PFSK-1 (cell line): Measurements from ENCODE around the gene BAK1.

Experiments used
- FOXP2 ChIP-seq: optimal IDR thresholded peaks from 2 replicates; pipeline ENCODE3; 2011; ENCODE audit warnings: borderline replicate concordance, control low read depth, inconsistent platforms; ENCODE audit not compliant: insufficient read depth; ENCODE audit errors: extremely low read length, extremely low read depth
- POLR2AphosphoS5 ChIP-seq: IDR thresholded peaks from 2 replicates; pipeline ENCODE4 v1.6.1; 2012; ENCODE audit warnings: low read depth, mild to moderate bottlenecking, control low read depth, low read length, moderate library complexity
- SIN3A ChIP-seq: IDR thresholded peaks from 2 replicates; pipeline ENCODE4 v1.6.1; 2012; ENCODE audit warnings: mild to moderate bottlenecking, low read length, moderate library complexity, borderline replicate concordance; ENCODE audit not compliant: insufficient read depth
- TAF1 ChIP-seq: IDR thresholded peaks from 2 replicates; pipeline ENCODE4 v1.6.1; 2012; ENCODE audit warnings: low read length, control low read depth, borderline replicate concordance; ENCODE audit not compliant: insufficient read depth

- TF ChIP-seq SIN3A (no peak), TAF1 (no peak), POLR2AphosphoS5 (no peak), FOXP2 (no peak)
Measured at GRCh38 chr6:33543116-33543515, 37.0 kb downstream of the BAK1 start.
